Stimulated activated CD4-positive, alpha-beta T cell treated with anti-CD3 and anti-CD28 coated beads, Interleukin-1b, Interleukin-23, amount 100 ng/mL, for 4 hours (primary cell): ENCODE data around the gene SPTBN1.
"Not testable (repeated sequence)": the region's sequence is repeated elsewhere in the genome, so short reads cannot be mapped to it uniquely, and the experiment has no call there.

ENCODE experiments used
- DNase-seq, 2 donors: peaks; one replicate each; pipeline ENCODE4 v3.0.0-alpha.2; 2020; ENCODE audit warnings: low read depth in 2 of 2

Gene SPTBN1

DNA sequence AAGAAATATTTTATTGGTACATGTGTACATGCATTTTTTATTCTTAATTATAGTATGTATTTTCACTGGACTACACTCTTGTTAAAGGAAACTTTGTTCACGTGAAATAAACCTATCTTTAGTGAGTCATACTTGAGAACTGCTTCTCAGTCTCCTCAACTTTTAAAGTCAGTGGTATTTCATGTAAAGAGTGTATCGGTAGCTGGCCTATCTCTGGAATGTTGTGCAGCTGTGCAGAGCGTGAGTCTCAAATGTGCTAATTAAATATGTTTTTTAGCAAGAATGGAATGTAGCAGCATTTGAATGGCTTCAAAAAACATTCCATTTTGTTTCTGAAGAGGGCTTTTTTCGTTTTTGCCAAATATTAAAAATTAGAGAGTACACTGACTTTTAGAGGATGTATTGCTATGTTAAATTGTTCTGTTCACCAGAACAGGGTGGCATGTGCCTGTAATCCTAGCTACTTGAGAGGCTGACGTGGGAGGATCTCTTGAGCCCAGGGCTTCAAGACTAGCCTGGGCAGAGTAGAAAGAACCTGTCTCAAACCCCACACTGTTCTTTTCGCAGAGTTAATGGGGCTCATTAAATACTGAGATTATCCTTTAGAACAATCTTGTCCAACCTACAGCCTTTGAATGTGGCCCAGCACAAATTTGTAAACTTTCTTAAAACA lies 14.3 kb downstream of the SPTBN1 start:
- DNase-seq: no peak

DNA sequence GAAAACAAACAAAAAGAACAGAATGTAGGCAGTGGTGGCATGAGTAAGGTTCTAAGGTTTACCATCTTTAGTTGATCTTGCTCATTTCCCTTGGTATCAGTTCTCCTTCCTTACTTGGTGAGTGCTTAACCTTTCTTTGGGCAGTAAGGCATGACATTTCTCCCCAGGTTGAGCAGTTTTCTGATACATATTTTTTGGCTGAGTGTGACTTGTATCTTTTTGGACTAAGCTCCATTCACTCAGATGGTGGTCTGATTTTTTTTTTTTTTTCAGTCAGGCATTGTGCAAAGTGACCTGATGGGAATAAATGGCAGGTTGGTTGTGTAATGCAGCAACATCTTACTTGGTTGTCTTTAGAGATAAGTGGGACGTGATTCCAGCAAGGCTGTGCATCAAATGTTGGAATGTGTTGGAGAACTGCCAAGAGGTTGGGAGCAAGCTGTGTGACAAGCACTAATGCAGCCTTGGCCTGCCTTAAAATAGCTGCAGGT lies 15.1 kb downstream of the SPTBN1 start:
- no peak for DNase-seq

DNA sequence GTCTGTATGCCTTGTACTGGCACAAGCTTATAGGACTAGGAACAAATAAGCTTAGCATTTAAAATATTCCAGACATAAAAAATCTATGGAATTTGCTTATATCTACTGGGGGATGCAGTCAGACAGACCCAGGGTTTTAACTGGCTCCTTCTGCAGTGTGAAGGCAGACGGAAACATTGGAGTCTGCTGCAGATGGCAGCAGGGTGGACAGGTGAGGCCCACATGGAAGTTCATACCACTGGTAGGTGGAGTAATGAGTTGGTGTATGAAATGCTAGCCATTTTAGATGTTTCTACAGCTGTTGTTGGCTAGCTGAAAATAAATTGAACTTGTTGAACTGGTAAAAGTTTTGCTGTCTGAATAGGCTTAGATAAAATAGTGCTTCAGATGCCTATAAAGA lies 17.7 kb downstream of the SPTBN1 start:
- DNase-seq: no peak

DNA sequence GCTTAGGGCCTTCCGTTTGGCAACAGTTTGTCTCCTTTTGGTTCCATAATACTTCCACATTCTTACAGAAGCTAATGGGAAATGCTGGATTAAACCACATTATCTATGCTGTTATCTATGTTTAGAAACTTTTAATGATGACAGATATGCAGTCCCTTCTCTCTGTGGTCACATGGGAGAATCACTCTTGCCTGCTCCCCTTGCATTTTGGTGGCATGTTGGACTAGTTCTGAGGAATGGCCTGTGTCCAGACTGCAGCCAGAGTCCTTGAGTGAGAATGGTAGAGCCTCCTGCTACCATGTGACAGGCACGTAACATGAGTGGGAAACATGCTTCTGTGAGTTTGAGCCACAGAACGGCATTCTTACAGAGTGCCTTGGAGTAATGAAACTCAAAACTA lies 19.2 kb downstream of the SPTBN1 start:
- DNase-seq: no peak

DNA sequence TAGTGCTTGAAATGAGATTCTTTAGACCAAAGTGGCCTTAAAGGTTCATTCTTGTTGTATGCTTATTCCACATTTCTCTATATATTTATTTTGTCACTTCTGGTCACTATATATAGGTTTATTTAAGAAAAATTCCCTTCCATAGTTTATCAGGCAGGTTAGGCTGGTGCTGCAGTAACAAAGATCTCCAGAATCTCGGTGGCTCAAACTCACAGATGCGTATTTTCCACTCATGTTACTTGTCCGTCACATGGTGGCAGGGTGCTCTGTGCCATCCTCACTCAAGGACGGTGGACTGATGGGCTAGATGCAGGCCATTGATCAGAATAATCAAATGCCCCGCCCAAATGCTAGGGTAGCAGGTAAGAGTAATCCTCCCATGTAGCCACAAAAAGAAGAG lies 19.8 kb downstream of the SPTBN1 start:
- DNase-seq: no peak

DNA sequence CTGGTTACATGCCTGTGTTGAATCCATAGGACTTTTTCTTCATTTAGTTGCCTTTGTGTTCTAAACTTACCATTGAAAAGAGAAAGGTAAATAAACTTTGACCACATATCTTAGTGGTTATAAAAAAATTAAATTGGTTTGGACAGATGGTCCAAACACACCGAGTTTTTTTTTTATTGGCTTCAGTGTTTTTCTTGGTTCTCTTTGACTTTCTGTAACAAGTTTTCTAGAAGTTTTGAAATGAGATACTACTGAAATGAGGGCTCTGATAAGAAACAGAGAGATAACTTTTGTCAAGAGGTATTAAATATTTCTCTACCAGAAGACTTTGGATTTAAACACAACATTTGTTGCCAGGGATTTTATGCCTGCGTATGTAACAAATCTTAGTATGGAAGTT lies 20.7 kb downstream of the SPTBN1 start:
- no peak for DNase-seq

DNA sequence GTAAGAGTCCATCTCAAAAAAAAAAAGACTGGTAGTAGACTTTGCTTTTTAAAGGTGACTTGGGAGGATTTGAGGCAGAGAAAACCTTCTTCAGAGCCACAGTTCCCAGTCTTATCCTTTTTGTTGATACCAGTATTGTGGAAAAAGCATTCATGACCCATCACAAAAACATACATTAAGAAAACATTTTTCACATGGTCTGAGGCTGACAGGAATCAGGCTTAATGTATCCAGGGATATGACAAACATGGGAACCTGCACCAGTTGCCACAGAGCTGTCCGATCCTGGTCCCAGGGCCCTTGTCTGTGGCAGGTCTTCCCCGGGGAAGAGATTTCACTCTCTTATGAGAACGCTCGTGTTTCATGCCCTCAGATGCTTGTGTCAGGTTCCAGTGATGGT lies 21.8 kb downstream of the SPTBN1 start:
- DNase-seq: no peak

DNA sequence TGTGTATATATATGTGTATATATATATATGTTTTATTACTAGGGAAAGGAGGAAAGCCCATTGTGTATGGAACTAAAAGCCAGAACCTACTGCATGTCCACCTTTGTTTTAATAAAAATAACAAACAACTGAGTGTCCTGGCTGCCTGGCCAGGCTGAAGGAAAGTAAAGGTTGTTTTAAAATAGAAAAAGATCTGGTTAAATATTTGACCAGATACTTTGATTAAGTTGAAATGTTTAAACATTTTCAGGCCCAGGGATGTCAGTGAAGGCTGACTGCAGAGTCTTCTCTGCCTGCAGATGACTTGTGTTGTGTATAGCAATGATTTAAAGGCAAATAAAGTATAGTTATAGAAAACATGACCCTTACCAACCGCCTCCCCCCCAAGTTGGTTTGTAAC lies 22.8 kb downstream of the SPTBN1 start:
- no peak for DNase-seq

DNA sequence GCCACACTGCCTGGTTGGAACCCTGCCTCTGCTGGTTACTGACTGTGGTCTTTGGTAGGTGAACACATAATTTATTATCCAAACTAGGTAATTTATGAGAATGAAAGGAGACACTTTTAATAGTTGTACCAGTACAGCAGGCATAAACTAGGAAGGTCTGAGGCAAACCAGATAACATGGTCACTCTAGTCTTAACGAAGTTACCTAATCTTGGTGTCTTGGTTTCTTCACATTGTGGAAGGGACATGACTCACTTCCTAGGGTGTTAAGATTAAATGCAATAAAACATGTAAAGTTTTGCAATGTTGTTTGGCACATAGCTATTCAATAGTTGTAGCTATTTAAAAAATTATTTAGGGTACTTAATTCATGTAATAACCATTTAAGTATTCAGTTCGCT lies 23.3 kb downstream of the SPTBN1 start:
- DNase-seq: no peak

DNA sequence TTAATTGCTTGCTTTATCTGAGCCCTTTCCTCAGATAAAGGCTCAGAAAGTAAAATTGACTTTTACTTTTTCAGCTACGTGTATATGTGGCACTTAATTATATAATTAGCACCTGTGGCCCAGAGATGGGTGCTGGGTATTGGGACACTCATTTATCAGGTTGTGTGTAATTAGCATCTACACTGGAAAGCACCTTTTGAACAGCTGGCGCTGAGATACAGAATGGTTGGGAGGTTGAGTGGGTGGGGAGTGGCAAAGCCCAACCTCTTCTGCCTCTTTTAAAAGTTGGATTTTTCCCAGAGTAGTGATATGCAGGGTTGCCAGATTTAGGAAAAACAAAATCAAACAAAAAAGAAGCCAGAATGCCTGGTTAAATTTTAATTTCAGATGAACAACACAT lies 23.9 kb downstream of the SPTBN1 start:
- DNase-seq: no peak

DNA sequence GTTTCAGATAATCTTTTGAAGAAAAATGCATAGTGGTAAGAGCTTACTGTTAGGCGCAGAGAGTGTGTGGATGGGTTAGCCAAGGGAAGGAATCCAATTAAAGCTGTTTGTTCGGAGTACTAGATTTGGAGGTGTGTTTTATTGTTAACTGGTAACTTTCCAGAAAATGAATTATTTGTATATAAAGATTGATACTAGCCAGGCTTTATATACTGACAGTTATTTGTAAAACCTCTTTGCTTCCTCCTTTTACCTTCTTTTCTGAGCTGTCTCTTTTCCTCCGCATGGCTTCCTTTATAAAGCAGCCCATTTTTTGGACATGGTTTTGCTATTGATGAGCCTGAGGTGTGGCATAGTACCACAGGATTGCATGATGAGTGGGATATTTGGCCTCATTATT lies 25.6 kb downstream of the SPTBN1 start:
- DNase-seq: no peak

DNA sequence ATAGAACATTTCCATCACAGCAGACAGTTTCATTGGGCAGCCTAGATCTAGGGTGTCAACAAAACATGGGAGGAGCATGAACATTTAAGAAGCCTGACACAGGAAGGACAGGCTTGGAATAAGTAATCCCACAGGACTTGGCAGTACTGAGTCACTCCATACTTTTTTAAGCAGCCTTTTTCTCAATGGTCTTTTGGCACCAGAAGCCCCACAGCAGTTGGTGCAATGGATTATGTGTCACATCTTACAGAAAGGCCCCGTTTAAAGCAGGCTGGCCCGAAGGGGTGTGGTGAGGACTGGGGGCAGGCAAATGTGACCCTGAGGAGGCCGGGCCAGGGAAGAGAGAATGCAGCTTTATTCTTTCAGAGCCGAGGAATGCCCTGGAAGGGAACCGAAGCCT lies 26.6 kb downstream of the SPTBN1 start:
- no peak for DNase-seq

DNA sequence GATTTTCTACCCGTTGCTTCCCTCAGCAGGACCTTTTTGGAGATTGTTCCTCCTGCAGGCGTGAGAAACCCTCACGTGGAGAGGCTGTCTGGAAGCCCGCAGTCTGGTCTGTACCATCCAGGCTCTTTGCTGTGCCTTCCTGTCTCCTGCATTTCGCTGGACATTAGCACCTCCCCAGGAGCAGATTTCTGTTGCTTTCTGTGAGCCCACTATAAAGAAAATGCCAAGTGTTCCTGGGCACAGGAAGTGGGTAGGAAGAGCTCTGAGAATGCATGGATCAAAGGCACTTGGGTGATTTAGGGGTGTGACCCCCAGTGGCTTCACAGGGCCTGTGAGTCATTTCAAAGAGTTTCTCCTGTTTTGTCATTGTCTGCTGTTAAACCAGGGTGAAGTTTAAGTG lies 27.3 kb downstream of the SPTBN1 start:
- no peak for DNase-seq

DNA sequence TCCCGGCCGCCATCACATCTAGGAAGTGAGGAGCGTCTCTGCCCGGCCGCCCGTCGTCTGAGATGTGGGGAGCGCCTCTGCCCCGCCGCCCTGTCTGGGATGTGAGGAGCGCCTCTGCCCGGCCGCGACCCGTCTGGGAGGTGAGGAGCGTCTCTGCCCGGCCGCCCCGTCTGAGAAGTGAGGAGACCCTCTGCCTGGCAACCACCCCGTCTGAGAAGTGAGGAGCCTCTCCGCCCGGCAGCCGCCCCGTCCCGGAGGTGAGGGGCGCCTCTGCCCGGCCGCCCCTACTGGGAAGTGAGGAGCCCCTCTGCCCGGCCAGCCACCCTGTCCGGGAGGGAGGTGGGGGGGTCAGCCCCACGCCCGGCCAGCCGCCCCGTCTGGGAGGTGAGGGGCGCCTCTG lies 29.6 kb downstream of the SPTBN1 start:
- DNase-seq: not testable (repeated sequence)

DNA sequence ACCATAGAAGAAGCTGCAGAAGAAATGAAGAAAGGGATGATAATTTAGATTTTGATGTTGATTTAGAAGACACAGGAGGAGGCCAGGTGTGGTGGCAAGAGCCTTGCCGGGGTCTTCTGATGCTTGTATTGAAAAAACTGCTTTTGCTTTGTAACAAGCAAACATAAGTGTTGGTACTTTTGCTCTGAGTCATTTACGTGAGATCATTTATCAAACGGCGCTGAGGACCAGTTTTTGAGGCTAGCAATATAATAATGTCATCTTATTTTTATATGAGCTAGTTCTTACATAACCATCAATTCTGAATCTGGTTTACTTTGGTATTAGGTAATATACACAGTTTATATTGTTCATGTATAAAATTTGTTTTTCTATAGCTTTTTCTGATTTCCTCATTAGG lies 30.6 kb downstream of the SPTBN1 start:
- no peak for DNase-seq

DNA sequence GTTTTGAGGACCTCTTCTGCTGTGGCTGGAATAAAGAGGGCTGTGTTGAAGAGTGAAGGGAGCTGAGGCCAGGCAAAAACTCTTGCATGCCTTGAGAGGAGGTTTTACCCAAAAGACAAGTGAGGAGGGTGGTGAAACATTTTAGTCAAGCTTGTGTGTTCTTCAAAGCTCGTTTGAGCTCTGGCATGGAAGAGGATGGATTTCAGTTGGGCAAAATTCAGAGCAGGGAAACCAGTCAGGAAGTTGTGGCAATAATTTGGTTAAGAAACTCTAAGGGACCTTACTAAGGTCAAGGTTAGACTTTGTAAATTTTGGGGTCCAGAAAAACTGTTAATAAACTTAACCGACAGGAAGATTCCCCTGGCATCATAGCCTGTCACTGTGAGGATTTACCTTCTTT lies 34.7 kb downstream of the SPTBN1 start:
- no peak for DNase-seq

DNA sequence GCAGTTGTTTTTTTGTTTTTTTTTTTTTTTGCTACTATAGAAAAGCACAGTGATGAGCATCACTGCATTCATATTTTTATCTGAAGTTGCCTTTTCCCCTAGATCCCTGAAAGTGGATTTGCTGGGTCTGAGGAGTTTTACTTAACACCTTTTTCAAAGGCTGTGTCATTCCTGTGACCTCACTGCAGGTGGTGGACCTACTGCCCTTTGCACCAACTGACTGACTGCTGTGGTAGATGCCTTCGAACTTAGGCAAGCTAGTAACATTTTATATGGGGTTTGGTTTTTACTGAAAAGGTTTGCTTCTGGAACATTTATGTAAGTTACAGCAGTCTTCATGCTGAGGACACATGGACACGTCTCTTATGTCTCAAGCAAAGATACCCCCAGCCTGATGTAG lies 36.2 kb downstream of the SPTBN1 start:
- DNase-seq: no peak

DNA sequence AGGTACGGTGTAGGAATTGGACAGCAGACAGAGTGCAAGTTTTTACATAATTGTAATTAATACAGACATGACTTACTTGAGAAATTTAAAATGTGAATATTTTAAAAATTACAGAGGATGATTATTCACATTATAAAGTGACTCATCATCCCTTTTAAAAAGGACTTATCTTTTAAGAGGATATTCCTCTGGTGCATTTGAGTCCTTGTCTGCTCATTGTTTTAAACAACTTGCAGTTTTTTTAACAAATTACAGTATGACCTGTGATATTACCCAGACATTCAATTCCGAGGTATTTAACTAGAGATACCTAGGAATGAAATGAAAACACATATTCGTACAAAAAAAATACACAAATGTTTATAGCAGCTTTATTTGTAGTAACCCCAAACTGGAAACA lies 38.0 kb downstream of the SPTBN1 start:
- DNase-seq: no peak

DNA sequence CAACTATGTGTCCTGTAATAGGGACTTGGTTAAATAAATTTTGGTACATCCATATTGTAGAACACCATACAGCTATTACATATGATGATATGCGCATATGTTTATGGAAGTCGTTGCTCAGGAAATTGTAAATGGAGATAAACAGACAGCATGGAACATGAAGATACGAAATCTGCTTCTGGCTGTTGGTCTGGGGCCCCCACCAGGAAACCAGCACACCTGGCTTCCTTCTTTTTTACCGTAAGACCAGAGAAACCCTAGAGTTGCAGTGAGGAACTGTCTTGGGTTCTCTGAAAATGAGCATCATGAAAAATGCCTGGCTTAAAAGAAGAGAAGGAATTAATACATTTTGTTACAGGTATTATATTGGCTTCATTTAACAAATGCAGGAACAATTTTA lies 40.8 kb downstream of the SPTBN1 start:
- DNase-seq: no peak

DNA sequence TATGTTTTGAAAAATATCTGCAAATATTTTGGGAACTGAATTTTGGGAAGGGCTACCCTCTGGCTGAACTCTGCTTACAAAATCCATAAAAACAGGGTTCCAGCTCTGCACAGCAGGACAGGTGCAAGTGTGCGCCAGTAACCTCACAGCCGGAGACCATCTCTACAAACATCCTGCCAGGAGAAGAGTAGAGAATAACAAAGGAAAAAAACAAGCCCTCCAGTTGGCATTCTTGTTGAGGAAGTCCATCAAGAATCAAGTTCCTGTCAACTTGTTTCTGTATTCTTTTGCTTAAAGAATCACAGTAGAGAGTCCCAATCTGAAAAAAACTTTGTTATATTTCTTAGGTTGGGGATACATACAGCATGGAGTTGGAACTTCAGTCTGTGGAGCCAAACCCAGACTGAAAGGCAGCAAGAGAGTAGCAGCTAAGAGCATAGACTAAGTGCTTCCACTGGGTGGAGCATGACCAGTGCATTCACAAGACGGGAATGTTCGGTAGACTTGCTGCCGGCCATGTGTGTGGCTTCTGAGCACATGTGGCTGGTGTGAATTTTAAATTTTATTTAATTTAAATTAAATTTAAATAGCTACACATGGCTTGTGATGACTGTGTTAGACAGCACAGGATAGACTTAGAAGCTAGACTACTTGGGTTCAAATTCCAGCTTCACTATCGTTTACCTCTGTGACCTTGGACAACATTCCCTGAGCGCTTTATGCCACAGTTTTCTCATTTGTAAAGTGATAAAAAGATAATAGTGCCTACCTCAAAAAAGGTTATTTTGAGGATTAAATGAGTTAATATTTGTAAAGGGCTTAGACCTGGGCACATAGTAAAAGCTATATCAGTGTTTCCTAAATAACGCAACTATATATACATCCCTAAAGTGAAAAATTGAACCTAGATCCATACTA lies 41.9 kb downstream of the SPTBN1 start:
- no peak for DNase-seq

DNA sequence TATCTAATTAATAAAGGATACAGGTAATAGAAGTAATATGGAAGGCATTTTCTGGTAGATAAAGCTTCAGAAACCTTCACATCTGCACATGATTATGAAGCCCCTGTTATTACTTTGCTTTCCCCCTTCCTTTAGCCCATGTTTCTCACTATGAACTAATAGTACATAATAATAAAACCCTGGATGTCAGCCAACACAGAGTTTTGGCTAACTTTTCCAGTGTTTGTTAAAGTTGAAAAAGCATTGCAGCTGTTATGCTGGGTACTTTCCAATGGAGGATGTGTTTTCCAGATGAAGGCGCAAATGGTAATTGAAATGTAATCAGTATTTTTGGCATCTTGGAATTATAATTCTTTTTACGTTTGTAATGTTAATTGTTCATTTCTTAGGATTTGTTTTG lies 43.5 kb downstream of the SPTBN1 start:
- DNase-seq: no peak

DNA sequence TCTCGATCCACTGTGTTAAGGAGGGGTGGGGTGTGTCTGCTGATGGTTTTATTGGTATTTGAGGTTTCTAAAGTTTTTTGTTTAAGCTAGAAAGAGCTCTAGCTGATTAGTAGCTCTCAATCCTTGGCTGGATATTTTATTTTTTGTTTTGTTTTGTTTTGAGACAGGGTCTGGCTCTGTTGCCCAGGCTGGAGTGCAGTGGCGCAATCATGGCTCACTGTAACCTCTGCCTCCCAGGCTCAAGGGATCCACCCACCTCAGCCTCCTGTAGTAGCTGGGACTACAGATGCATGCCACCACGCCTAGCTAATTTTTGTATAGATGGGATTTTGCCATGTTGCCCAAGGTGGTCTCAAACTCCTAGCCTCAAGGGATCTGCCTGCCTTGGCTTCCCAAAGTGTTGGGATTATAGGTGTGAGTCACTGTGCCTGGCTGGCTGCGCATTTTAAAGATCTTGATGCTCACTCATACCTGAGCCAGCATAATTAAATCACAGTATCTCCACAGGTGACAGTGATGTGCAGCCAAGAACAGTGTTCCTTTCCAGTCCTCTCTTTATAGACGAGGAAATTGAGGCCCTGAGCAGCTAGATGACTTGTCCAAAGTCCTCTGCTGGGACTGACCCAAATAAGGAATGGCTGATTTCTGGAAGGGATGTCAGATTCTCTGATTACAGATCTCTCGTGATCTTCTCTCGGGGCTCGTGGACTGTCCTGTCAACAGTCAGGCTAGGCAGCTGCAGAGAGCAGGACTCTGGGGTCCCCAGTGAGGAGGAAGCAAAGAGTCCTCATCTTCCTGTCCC lies 44.5 kb downstream of the SPTBN1 start:
- DNase-seq: no peak
